HepG2 (cell line): Measurements from ENCODE around the gene SH3GL1. TPM values are rescaled to one million over a fixed set of nuclear protein-coding genes. Genes with fewer than 3 reads are reported as not detected.
A peak's percentile ranks its signal among the peaks of the same experiment; 100 is the strongest.

Experiments
- CC2D1A ChIP-seq: sonication (generic); formaldehyde crosslinking; IDR thresholded peaks from 2 replicates; pipeline ENCODE4 v1.8.1; 2023; ENCODE audit warnings: mild to moderate bottlenecking, missing genetic modification reagents
- DNMT3B ChIP-seq: conservative IDR thresholded peaks from 2 replicates; pipeline ENCODE4 v1.6.1; 2016; ENCODE audit warnings: missing biosample characterization, control low read depth
- E2F2 ChIP-seq: sonication (generic); formaldehyde crosslinking; IDR thresholded peaks from 2 replicates; pipeline ENCODE4 v1.4.0; 2020; ENCODE audit warnings: missing genetic modification reagents, borderline replicate concordance
- GATAD1 ChIP-seq: IDR thresholded peaks from 2 replicates; pipeline ENCODE4 v1.6.1; 2016; ENCODE audit warnings: missing genetic modification reagents, missing compliant biosample characterization
- HHEX ChIP-seq: IDR thresholded peaks from 2 replicates; pipeline ENCODE4 v1.6.1; 2016; ENCODE audit warnings: control low read depth
- HIVEP1 ChIP-seq: sonication (generic); formaldehyde crosslinking; IDR thresholded peaks from 2 replicates; pipeline ENCODE4 v1.4.0; 2020; ENCODE audit warnings: mild to moderate bottlenecking, missing genetic modification reagents
- HOXA9 ChIP-seq: sonication (generic); formaldehyde crosslinking; IDR thresholded peaks from 2 replicates; pipeline ENCODE4 v1.8.1; 2022; ENCODE audit warnings: missing genetic modification reagents, mild to moderate bottlenecking, moderate library complexity, borderline replicate concordance
- IKZF4 ChIP-seq: sonication (generic); formaldehyde crosslinking; IDR thresholded peaks from 2 replicates; pipeline ENCODE4 v1.5.1; 2020; ENCODE audit warnings: borderline replicate concordance, mild to moderate bottlenecking, low read depth, missing genetic modification reagents; ENCODE audit errors: not compliant biosample characterization
- IRF2 ChIP-seq: IDR thresholded peaks from 2 replicates; pipeline ENCODE4 v1.6.1; 2018; ENCODE audit warnings: missing genetic modification reagents, missing compliant biosample characterization
- MAFK ChIP-seq, 2 experiments: IDR thresholded peaks in 1 of 2; conservative IDR thresholded peaks in 1 of 2; 2 replicates each; pipeline ENCODE4 v1.6.1; 2011; ENCODE audit warnings: improper control_type of control experiment in 2 of 2, low read length in 2 of 2
- MIXL1 ChIP-seq: IDR thresholded peaks from 2 replicates; pipeline ENCODE4 v1.6.1; 2016
- NFAT5 ChIP-seq: sonication (generic); formaldehyde crosslinking; IDR thresholded peaks from 2 replicates; pipeline ENCODE4 v1.4.0; 2020; ENCODE audit warnings: missing genetic modification reagents
- POLR2G ChIP-seq: fragments of 200-400 bp; formaldehyde crosslinking; IDR thresholded peaks from 2 replicates; pipeline ENCODE4 v1.6.1; 2018; ENCODE audit warnings: mild to moderate bottlenecking, low read depth, low read length, moderate library complexity
- SP4 ChIP-seq: sonication (generic); formaldehyde crosslinking; IDR thresholded peaks from 2 replicates; pipeline ENCODE4 v1.8.1; 2023; ENCODE audit warnings: mild to moderate bottlenecking, missing genetic modification reagents
- TAF15 ChIP-seq: fragments of 200-400 bp; formaldehyde crosslinking; IDR thresholded peaks from one replicate; pipeline ENCODE4 v1.6.1; 2018; ENCODE audit warnings: mild to moderate bottlenecking, low read depth, low read length; ENCODE audit not compliant: poor library complexity, severe bottlenecking
- WIZ ChIP-seq: sonication (generic); formaldehyde crosslinking; IDR thresholded peaks from 2 replicates; pipeline ENCODE4 v1.5.1; 2020; ENCODE audit warnings: mild to moderate bottlenecking, missing genetic modification reagents
- YEATS2 ChIP-seq: sonication (generic); formaldehyde crosslinking; IDR thresholded peaks from 2 replicates; pipeline ENCODE4 v1.4.0; 2020; ENCODE audit warnings: missing genetic modification reagents, borderline replicate concordance
- YEATS4 ChIP-seq: sonication (generic); formaldehyde crosslinking; IDR thresholded peaks from 2 replicates; pipeline ENCODE4 v1.4.0; 2020; ENCODE audit warnings: missing genetic modification reagents, borderline replicate concordance
- ZC3H4 ChIP-seq: sonication (generic); formaldehyde crosslinking; IDR thresholded peaks from 2 replicates; pipeline ENCODE4 v1.4.0; 2020; ENCODE audit warnings: missing genetic modification reagents, borderline replicate concordance
- ZNF256 ChIP-seq: sonication (generic); formaldehyde crosslinking; conservative IDR thresholded peaks from 2 replicates; pipeline ENCODE4 v1.4.0; 2020; ENCODE audit warnings: missing genetic modification reagents
- ZNF317 ChIP-seq: sonication (generic); formaldehyde crosslinking; IDR thresholded peaks from 2 replicates; pipeline ENCODE4 v1.5.0; 2020; ENCODE audit warnings: mild to moderate bottlenecking, missing genetic modification reagents
- ZNF639 ChIP-seq: conservative IDR thresholded peaks from 2 replicates; pipeline ENCODE4 v1.6.1; 2018; ENCODE audit warnings: missing genetic modification reagents
- ZNF788 ChIP-seq: sonication (generic); formaldehyde crosslinking; IDR thresholded peaks from 2 replicates; pipeline ENCODE4 v1.5.0; 2020; ENCODE audit warnings: mild to moderate bottlenecking, missing genetic modification reagents, borderline replicate concordance
- polyA plus RNA-seq, 8 experiments: library from polyadenylated mRNA; depleted of rRNA in 3 of 8; stranded (reverse) in 7 of 8; unstranded in 1 of 8; fragments of >200 nt; fragmentation: Illumina TruSeq in 4 of 8; extraction: Trizol in 4 of 8; gene quantifications; 2 replicates each; pipeline versions ENCODE4 v1.2.1 to v1.2.3, GENCODE V29; 2011 to 2016; ENCODE audit warnings: low read depth in 4 of 8, missing spikeins in 1 of 8, mixed read lengths in 1 of 8; ENCODE audit not compliant: insufficient read depth in 1 of 8
- total RNA-seq, 5 experiments: library from RNA; depleted of rRNA; stranded (reverse); fragments of >200 nt; fragmentation: Illumina TruSeq; extraction: Trizol; gene quantifications; 2 replicates each; pipeline ENCODE4 v1.2.3, GENCODE V29; 2016; ENCODE audit warnings: low read depth in 1 of 5

SH3GL1 gene
- total and polyA plus RNA-seq, 2 of the 13 experiments (the other 11 are each of a cell fraction or from before 2014, with no cell fraction given): 33.0 to 45.1 TPM

GRCh38 chr19:4342615-4343369, 57.6 kb downstream of the SH3GL1 start (continued):
- 0 out of 2 replicates have a peak, but pooled peaks have one; percentile 32 for TF ChIP-seq NFAT5 (CRISPR knock-in tag)
- TF ChIP-seq ZNF256: no peak
- no peak for TF ChIP-seq HHEX (CRISPR knock-in tag)
- TF ChIP-seq IRF2 (CRISPR knock-in tag): peak; percentile 48; the same call in 1 of the 2 replicates
- peak; percentile 17; the same call in 1 of the 2 replicates for TF ChIP-seq HIVEP1
- no peak for TF ChIP-seq IKZF4 (CRISPR knock-in tag)
- no peak for TF ChIP-seq SP4
- TF ChIP-seq TAF15: peak; percentile 68
- TF ChIP-seq YEATS4 (CRISPR knock-in tag): peak; percentile 62
- TF ChIP-seq CC2D1A (CRISPR knock-in tag): no peak
- TF ChIP-seq ZC3H4 (CRISPR knock-in tag): no peak
- TF ChIP-seq DNMT3B: 0 out of 2 replicates have a peak, but pooled peaks have one; percentile 50
- 0 out of 2 replicates have a peak, but pooled peaks have one; percentile 35 for TF ChIP-seq YEATS2 (CRISPR knock-in tag)
- TF ChIP-seq WIZ (CRISPR knock-in tag): no peak
- TF ChIP-seq POLR2G: peak; percentile 96
- no peak for TF ChIP-seq E2F2 (CRISPR knock-in tag)
- peak; percentile 76 for TF ChIP-seq ZNF317 (CRISPR knock-in tag)
- peak; percentile 66; the same call in 1 of the 2 replicates for TF ChIP-seq MIXL1 (CRISPR knock-in tag)
- TF ChIP-seq ZNF788 (CRISPR knock-in tag): no peak; the same call in 1 of the 2 replicates
- no peak for TF ChIP-seq HOXA9
- no peak; the same call in 1 of the 2 replicates for TF ChIP-seq ZNF639
- TF ChIP-seq GATAD1 (CRISPR knock-in tag): no peak
- TF ChIP-seq MAFK (conservative IDR thresholded peaks at IDR 0.05 in 1 of 2, IDR thresholded peaks at IDR 0.05 in 1 of 2; ENCODE audit: low read length in 2 of 2): no peak
